Measurements from ENCODE around the gene LRFN5. TPM values are rescaled to one million over a fixed set of nuclear protein-coding genes. Genes with fewer than 3 reads are reported as not detected.

The LRFN5 gene
- total RNA-seq, 5 donors from 2014 or later (not counting 1 experiment from before 2014, with no cell fraction given): not detected

DNA sequence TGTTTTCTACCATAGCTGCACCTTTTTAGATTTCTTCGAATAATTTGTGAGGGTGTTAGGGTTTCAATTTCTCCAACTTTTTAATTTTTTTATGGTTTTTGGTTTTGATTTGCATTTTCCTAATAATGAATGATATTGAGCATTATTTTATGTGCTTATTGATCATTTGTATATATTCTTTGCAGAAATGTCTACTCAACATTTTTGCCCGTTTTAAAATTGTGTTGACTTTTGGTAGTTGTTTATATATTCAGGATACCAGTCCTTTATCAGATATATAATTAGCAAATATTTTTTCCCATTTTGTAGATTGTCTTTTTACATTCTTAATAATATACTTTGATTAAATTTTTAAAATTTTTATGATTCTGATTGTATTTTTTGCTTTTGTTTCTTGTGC, 306.7 kb downstream of the LRFN5 start:
- no CpG with 5 or more reads among the region's 2 CpGs for WGBS (ENCODE audit: insufficient coverage)
- H3K4me1 Mint-ChIP-seq: no peaks in the 10 kb centered on the region
- H3K36me3 Mint-ChIP-seq: no peaks in the 10 kb centered on the region
- ATAC-seq (replicated peaks in 1 of 4) (no peak), DNase-seq (no peak)
- H3K9me3 Mint-ChIP-seq: peaks cover 8 to 20% (median 10%) of the 10 kb centered on the region in 3 donors
- Histone ChIP-seq H3K4me1 (ENCODE audit: control insufficient read depth in 1 of 2, extremely low read depth in 1 of 2, insufficient read depth in 2 of 2, low read length in 2 of 2) (no peaks in the 10 kb centered on the region), H3K27ac (ENCODE audit: low read length) (no peak overlapping the region), H3K36me3 (ENCODE audit: control insufficient read depth in 2 of 2, extremely low read depth in 1 of 2, insufficient read depth in 1 of 2, low read length in 1 of 2) (no peaks in the 10 kb centered on the region), H3K9me3 (no peaks in the 10 kb centered on the region), H3K4me3 (ENCODE audit: control insufficient read depth in 1 of 2, extremely low read depth in 1 of 2, low read length in 1 of 2) (no peak overlapping the region), H3K27me3 (replicated peaks in 1 of 2; ENCODE audit: control insufficient read depth in 2 of 2, extremely low read depth in 1 of 2, insufficient read depth in 2 of 2, low read length in 1 of 2) (no peaks in the 10 kb centered on the region)
- ChIA-PET POLR2A (no interaction called here), CTCF (no interaction called here)
- no peaks in the 10 kb centered on the region for H3K27me3 Mint-ChIP-seq
- H3K27ac Mint-ChIP-seq: no peak overlapping the region
- H3K4me3 Mint-ChIP-seq: no peak overlapping the region

- no peak for ATAC-seq (replicated peaks in 1 of 4)
- DNase-seq: no peak
- Mint-ChIP-seq H3K27me3 (no peaks in the 10 kb centered on the region), H3K9me3 (peaks cover 4 to 20% (median 8%) of the 10 kb centered on the region in 3 donors), H3K27ac (no peak overlapping the region), H3K4me3 (no peak overlapping the region), H3K4me1 (no peaks in the 10 kb centered on the region), H3K36me3 (no peaks in the 10 kb centered on the region)
- POLR2A ChIA-PET: no interaction called here
- no peak overlapping the region for H3K27ac ChIP-seq (ENCODE audit: low read length)
- CTCF ChIA-PET: no interaction called here
- H3K36me3 ChIP-seq (ENCODE audit: control insufficient read depth in 2 of 2, extremely low read depth in 1 of 2, insufficient read depth in 1 of 2, low read length in 1 of 2): no peaks in the 10 kb centered on the region
- H3K9me3 ChIP-seq: no peaks in the 10 kb centered on the region
- no peak overlapping the region for H3K4me3 ChIP-seq (ENCODE audit: control insufficient read depth in 1 of 2, extremely low read depth in 1 of 2, low read length in 1 of 2)
- no peaks in the 10 kb centered on the region for H3K27me3 ChIP-seq (replicated peaks in 1 of 2; ENCODE audit: control insufficient read depth in 2 of 2, extremely low read depth in 1 of 2, insufficient read depth in 2 of 2, low read length in 1 of 2)
- no peaks in the 10 kb centered on the region for H3K4me1 ChIP-seq (ENCODE audit: control insufficient read depth in 1 of 2, extremely low read depth in 1 of 2, insufficient read depth in 2 of 2, low read length in 2 of 2)
These were observed 309.1 kb downstream of the LRFN5 start for GRCh38 chr14:41915732-41916131.

- CTCF ChIA-PET: no interaction called here
- H3K4me1 ChIP-seq (ENCODE audit: control insufficient read depth in 1 of 2, extremely low read depth in 1 of 2, insufficient read depth in 2 of 2, low read length in 2 of 2): no peaks in the 10 kb centered on the region
- no peak overlapping the region for H3K4me3 Mint-ChIP-seq
- H3K9me3 Mint-ChIP-seq: peaks cover 4 to 20% (median 8%) of the 10 kb centered on the region in 3 donors
- no peaks in the 10 kb centered on the region for H3K4me1 Mint-ChIP-seq
- no peak overlapping the region for H3K27ac Mint-ChIP-seq
- no peaks in the 10 kb centered on the region for H3K36me3 Mint-ChIP-seq
- H3K36me3 ChIP-seq (ENCODE audit: control insufficient read depth in 2 of 2, extremely low read depth in 1 of 2, insufficient read depth in 1 of 2, low read length in 1 of 2): no peaks in the 10 kb centered on the region
- ATAC-seq (replicated peaks in 1 of 4) (no peak), DNase-seq (no peak)
- H3K27ac ChIP-seq (ENCODE audit: low read length): no peak overlapping the region
- H3K9me3 ChIP-seq: no peaks in the 10 kb centered on the region
- no peaks in the 10 kb centered on the region for H3K27me3 ChIP-seq (replicated peaks in 1 of 2; ENCODE audit: control insufficient read depth in 2 of 2, extremely low read depth in 1 of 2, insufficient read depth in 2 of 2, low read length in 1 of 2)
- H3K4me3 ChIP-seq (ENCODE audit: control insufficient read depth in 1 of 2, extremely low read depth in 1 of 2, low read length in 1 of 2): no peak overlapping the region
- H3K27me3 Mint-ChIP-seq: no peaks in the 10 kb centered on the region
- POLR2A ChIA-PET: no interaction called here
These were observed 309.6 kb downstream of the LRFN5 start for GRCh38 chr14:41916313-41916712.

DNA sequence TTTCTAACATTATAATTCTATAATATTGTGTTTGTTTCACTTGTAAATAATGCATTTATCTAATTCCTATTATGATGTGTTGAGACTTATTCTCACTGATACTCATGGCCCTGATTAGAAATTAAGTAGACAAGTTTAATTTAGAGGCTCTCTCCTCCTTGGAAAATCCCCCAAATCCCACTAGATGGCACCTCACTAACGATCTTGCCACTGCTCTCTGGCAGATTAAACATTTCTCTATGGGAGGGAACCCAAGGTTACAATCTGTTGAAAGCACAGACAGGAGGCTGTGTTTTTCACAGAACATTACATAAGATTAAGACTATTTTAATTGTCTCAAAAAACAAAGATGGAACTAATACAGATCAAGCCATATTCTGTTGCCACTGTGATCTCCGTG, 318.7 kb downstream of the LRFN5 start:
- Mint-ChIP-seq H3K27ac (no peak overlapping the region), H3K4me1 (no peaks in the 10 kb centered on the region), H3K27me3 (no peaks in the 10 kb centered on the region), H3K9me3 (peaks cover 0 to 3% (median 0%) of the 10 kb centered on the region in 3 donors), H3K36me3 (no peaks in the 10 kb centered on the region), H3K4me3 (no peak overlapping the region)
- DNase-seq (no peak), ATAC-seq (replicated peaks in 1 of 4) (no peak)
- POLR2A ChIA-PET: no interaction called here
- CTCF ChIA-PET: interaction anchor here in 1 of 2 donors (0.5 kb wide), 1 partner anchor 52 kb away, joined by 3 read pairs; no protein-coding TSS in a partner anchor
- H3K9me3 ChIP-seq: no peaks in the 10 kb centered on the region
- H3K4me3 ChIP-seq (ENCODE audit: control insufficient read depth in 1 of 2, extremely low read depth in 1 of 2, low read length in 1 of 2): no peak overlapping the region
- no peaks in the 10 kb centered on the region for H3K27me3 ChIP-seq (replicated peaks in 1 of 2; ENCODE audit: control insufficient read depth in 2 of 2, extremely low read depth in 1 of 2, insufficient read depth in 2 of 2, low read length in 1 of 2)
- no peaks in the 10 kb centered on the region for H3K4me1 ChIP-seq (ENCODE audit: control insufficient read depth in 1 of 2, extremely low read depth in 1 of 2, insufficient read depth in 2 of 2, low read length in 2 of 2)
- H3K27ac ChIP-seq (ENCODE audit: low read length): no peak overlapping the region
- WGBS (ENCODE audit: insufficient coverage): no CpG with 5 or more reads among the region's 2 CpGs
- no peaks in the 10 kb centered on the region for H3K36me3 ChIP-seq (ENCODE audit: control insufficient read depth in 2 of 2, extremely low read depth in 1 of 2, insufficient read depth in 1 of 2, low read length in 1 of 2)

- Histone ChIP-seq H3K4me1 (ENCODE audit: control insufficient read depth in 1 of 2, extremely low read depth in 1 of 2, insufficient read depth in 2 of 2, low read length in 2 of 2) (no peaks in the 10 kb centered on the region), H3K27me3 (replicated peaks in 1 of 2; ENCODE audit: control insufficient read depth in 2 of 2, extremely low read depth in 1 of 2, insufficient read depth in 2 of 2, low read length in 1 of 2) (no peaks in the 10 kb centered on the region), H3K27ac (ENCODE audit: low read length) (no peak overlapping the region), H3K36me3 (ENCODE audit: control insufficient read depth in 2 of 2, extremely low read depth in 1 of 2, insufficient read depth in 1 of 2, low read length in 1 of 2) (no peaks in the 10 kb centered on the region), H3K4me3 (ENCODE audit: control insufficient read depth in 1 of 2, extremely low read depth in 1 of 2, low read length in 1 of 2) (no peak overlapping the region), H3K9me3 (no peaks in the 10 kb centered on the region)
- WGBS (ENCODE audit: insufficient coverage): 80% methylated on average over 5 of the region's 7 CpGs
- Mint-ChIP-seq H3K27me3 (no peaks in the 10 kb centered on the region), H3K36me3 (no peaks in the 10 kb centered on the region), H3K4me1 (no peaks in the 10 kb centered on the region), H3K27ac (no peak overlapping the region), H3K4me3 (no peak overlapping the region), H3K9me3 (peaks cover 0 to 8% (median 1%) of the 10 kb centered on the region in 3 donors)
- DNase-seq (no peak), ATAC-seq (replicated peaks in 1 of 4) (no peak)
- CTCF ChIA-PET: no interaction called here
- POLR2A ChIA-PET: no interaction called here
These were observed 343.9 kb downstream of the LRFN5 start for GRCh38 chr14:41950428-41951151.

Data from T-cell (primary cell).